WERI-Rb-1 (cell line): Measurements from ENCODE around the gene CMIP.

Source experiments
- DNase-seq: peaks from one replicate; pipeline ENCODE4 v3.0.0-alpha.2; 2020
- H3K27ac ChIP-seq: fragments of 250-450 bp; sonication (Bioruptor Pico); 2 replicates; pipeline ENCODE4 v1.5.1; 2020; ENCODE audit warnings: mild to moderate bottlenecking, moderate library complexity
- H3K27me3 ChIP-seq: fragments of 250-450 bp; sonication (Bioruptor Pico); 2 replicates; pipeline ENCODE4 v1.5.1; 2021; ENCODE audit warnings: mild to moderate bottlenecking, low read depth, moderate library complexity; ENCODE audit not compliant: insufficient read depth, severe bottlenecking
- H3K36me3 ChIP-seq: fragments of 250-450 bp; sonication (Bioruptor Pico); 2 replicates; pipeline ENCODE4 v1.5.1; 2020; ENCODE audit warnings: mild to moderate bottlenecking, moderate library complexity
- H3K4me3 ChIP-seq: 2 replicates; pipeline ENCODE4 v1.5.1; 2011; ENCODE audit warnings: low read depth, mild to moderate bottlenecking, control low read depth, low read length
- H3K9me3 ChIP-seq: fragments of 250-450 bp; sonication (Bioruptor Pico); 2 replicates; pipeline ENCODE4 v1.5.1; 2021; ENCODE audit warnings: mild to moderate bottlenecking, moderate library complexity; ENCODE audit not compliant: severe bottlenecking
- TF ChIP-seq, protein P1 (sequence below): IDR thresholded peaks from 2 replicates; pipeline ENCODE4 v1.5.1; 2011; ENCODE audit warnings: low read depth, mild to moderate bottlenecking, control low read depth, inconsistent platforms, low read length

The CMIP gene

DNA sequence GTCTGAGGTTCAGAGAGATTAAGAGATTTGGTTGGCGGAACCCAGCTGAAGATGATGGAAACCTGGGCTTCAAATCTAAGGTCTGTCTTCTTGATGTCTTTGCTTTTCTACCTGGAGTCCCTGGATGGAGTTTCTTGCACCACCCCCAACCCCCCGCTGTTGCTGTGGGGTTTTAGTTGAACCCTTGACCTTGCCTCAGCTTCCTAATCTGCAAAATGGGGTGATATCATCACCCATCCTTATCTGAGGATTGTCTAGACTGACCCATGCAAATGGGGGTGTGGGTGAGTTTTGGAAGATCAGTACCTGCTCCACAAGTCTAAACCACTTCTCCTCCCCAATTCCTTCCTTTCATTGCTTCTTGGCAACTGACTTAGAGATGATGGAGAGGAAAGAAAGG, 9.0 kb upstream of the CMIP start:
- no peak for DNase-seq
- H3K9me3 ChIP-seq = no peaks in the 10 kb centered on the region
- no peaks in the 10 kb centered on the region for H3K27me3 ChIP-seq
- H3K4me3 ChIP-seq = no peak overlapping the region
- TF ChIP-seq, protein P1, sequence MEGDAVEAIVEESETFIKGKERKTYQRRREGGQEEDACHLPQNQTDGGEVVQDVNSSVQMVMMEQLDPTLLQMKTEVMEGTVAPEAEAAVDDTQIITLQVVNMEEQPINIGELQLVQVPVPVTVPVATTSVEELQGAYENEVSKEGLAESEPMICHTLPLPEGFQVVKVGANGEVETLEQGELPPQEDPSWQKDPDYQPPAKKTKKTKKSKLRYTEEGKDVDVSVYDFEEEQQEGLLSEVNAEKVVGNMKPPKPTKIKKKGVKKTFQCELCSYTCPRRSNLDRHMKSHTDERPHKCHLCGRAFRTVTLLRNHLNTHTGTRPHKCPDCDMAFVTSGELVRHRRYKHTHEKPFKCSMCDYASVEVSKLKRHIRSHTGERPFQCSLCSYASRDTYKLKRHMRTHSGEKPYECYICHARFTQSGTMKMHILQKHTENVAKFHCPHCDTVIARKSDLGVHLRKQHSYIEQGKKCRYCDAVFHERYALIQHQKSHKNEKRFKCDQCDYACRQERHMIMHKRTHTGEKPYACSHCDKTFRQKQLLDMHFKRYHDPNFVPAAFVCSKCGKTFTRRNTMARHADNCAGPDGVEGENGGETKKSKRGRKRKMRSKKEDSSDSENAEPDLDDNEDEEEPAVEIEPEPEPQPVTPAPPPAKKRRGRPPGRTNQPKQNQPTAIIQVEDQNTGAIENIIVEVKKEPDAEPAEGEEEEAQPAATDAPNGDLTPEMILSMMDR = no peak
- no peaks in the 10 kb centered on the region for H3K36me3 ChIP-seq
- H3K27ac ChIP-seq = no peak overlapping the region

DNA sequence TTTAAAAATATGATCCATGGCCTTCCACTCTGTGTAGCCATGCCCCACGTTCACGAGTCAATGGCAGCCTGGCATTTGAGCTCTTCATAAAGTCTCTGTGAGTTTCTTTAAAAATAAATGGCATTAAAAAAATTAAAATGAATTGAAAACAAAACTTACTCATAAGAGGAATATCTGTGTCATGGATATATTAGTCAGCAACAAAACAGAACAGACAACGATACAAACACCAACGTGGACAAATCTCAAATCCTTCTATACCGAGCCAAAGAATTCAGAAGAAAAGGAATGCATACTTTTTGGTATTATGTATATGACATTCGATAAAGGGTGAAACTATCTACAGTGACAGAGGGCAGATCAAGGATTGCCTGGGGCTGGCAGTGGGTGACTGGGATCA, 8.2 kb upstream of the CMIP start:
- Histone ChIP-seq H3K4me3 (no peak overlapping the region), H3K27me3 (no peaks in the 10 kb centered on the region), H3K36me3 (no peaks in the 10 kb centered on the region), H3K27ac (no peak overlapping the region), H3K9me3 (no peaks in the 10 kb centered on the region)
- TF ChIP-seq, protein P1 = no peak
- no peak for DNase-seq

DNA sequence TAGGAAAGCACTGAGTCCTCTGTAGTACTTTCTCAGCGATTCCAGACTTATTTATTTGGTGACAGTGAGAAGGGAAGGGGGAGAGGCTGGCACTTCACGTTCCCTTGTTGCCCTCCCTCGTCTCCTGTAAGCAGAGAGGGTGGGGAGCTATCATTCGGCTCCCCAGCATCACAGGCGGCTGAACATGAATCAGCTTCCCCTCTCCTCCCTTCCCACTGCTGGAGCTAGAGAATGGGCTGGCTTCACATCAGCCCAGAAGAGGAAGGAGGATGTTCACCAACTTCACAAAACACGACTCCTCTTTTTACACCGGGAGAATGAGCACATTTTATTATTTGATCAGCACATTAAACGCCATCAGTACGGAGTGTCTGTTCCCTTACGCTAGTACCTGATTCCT, 6.7 kb upstream of the CMIP start:
- H3K9me3 ChIP-seq = no peaks in the 10 kb centered on the region
- TF ChIP-seq, protein P1 = no peak
- H3K4me3 ChIP-seq = no peak overlapping the region
- no peak for DNase-seq
- H3K36me3 ChIP-seq = no peaks in the 10 kb centered on the region
- H3K27me3 ChIP-seq = no peaks in the 10 kb centered on the region
- H3K27ac ChIP-seq = no peak overlapping the region

DNA sequence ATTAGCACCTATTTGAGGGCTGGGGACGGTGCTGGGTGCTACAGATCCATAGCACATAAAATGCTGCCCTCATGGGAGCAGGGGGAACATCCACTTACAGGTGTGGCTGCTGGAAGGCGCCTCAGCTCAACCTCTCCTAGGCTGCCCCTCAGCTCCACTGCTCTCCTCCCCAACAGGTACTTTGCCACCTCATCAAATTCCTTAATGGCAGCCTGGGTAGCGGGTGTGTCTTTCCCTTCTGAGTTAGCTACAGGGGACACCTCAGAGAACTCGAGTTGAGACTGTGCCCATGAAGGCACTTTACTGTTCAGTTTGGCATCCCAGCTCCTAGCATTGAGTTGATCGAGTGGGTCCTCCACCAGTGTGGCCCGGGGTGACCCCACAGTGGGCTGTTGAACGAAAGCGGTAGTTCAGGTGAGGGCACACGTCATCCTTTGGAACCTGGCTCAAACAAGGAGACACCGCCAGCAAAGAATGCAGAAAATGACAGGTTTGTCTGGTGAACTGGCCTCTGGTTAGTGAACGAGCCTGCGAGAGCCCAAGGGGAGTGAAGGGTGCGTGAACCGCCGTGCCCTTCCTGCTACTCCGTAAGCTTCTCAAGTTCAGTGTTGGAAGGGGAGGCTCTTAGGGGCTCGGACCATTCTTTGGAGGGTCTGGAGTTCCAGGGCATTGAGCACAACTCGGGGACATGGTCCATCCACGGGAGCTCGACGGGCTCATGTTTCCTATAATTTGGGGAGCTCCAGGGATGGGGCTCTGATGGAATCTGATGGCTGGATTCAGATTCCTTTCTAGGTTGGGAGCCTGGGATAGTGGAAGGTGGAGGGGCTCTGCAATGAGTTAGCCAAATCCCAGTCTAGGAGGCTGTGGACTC, 3.5 kb upstream of the CMIP start:
- H3K27ac ChIP-seq = no peak overlapping the region
- no peak overlapping the region for H3K4me3 ChIP-seq
- TF ChIP-seq, protein P1 = no peak
- DNase-seq = no peak
- no peaks in the 10 kb centered on the region for H3K9me3 ChIP-seq
- no peaks in the 10 kb centered on the region for H3K36me3 ChIP-seq
- no peaks in the 10 kb centered on the region for H3K27me3 ChIP-seq

DNA sequence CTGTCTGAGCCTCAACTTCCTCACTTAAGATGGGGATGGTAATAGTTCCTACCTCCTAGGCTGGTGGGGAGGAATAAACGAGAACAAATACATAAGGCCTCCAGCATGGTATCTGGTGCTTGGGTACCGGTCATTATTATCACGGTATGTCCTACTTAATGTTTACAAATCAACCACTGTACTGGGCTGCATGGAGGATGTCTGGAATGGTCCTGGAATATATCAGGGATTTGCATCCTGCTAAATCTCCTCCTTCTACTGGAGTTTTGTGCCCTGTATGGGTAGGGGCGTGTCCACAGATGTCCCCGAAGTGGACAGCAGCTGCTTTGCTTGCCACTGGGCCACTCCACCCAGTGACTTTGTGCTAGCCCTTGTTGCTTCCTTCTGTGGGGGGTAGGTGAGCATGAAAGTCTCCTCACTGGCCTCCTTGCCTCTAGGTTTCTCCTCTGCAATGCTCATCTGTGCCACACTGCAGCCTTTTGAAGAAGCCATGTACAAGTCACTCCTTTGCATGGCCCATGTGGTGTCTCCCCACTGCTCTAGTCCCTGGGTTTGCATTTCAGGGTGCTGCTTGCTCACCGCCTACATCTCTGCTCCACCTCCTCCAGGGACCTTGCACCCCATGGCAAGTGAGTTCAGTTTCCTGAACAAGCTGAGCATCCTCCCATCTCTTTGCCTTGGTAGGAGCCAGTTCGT, 2.2 kb upstream of the CMIP start:
- H3K9me3 ChIP-seq = no peaks in the 10 kb centered on the region
- no peak overlapping the region for H3K27ac ChIP-seq
- no peaks in the 10 kb centered on the region for H3K27me3 ChIP-seq
- H3K36me3 ChIP-seq = no peaks in the 10 kb centered on the region
- no peak for DNase-seq
- TF ChIP-seq, protein P1 = no peak
- no peak overlapping the region for H3K4me3 ChIP-seq
